Measurements from ENCODE around the gene PARD3B.

PARD3B gene

DNA sequence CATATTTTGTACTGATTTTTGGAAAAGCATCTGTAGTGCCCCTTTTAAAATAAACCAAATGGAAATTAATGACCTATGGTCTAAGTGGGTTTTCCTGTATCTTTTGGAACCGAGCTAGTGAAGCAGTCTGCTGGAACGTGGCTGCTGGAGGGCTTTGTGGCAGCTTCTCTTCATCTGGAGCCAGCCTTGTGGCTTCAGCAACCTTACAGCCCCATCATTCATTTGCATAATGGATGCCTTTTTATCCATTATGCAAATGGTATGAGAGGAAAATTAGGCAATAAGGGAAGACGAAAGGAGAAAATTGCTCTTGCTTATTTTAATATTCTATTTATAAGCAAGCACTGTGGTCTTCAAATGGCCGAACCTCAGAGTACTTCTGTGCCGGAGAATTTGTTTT lies 421.0 kb downstream of the PARD3B start:
- no peak for DNase-seq (ENCODE audit: low spot score)
- TF ChIP-seq, protein P1, sequence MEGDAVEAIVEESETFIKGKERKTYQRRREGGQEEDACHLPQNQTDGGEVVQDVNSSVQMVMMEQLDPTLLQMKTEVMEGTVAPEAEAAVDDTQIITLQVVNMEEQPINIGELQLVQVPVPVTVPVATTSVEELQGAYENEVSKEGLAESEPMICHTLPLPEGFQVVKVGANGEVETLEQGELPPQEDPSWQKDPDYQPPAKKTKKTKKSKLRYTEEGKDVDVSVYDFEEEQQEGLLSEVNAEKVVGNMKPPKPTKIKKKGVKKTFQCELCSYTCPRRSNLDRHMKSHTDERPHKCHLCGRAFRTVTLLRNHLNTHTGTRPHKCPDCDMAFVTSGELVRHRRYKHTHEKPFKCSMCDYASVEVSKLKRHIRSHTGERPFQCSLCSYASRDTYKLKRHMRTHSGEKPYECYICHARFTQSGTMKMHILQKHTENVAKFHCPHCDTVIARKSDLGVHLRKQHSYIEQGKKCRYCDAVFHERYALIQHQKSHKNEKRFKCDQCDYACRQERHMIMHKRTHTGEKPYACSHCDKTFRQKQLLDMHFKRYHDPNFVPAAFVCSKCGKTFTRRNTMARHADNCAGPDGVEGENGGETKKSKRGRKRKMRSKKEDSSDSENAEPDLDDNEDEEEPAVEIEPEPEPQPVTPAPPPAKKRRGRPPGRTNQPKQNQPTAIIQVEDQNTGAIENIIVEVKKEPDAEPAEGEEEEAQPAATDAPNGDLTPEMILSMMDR (IDR thresholded peaks at IDR 0.05) = no peak
- no peak overlapping the region for H3K4me3 ChIP-seq
- no peak overlapping the region for H3K27ac ChIP-seq

DNA sequence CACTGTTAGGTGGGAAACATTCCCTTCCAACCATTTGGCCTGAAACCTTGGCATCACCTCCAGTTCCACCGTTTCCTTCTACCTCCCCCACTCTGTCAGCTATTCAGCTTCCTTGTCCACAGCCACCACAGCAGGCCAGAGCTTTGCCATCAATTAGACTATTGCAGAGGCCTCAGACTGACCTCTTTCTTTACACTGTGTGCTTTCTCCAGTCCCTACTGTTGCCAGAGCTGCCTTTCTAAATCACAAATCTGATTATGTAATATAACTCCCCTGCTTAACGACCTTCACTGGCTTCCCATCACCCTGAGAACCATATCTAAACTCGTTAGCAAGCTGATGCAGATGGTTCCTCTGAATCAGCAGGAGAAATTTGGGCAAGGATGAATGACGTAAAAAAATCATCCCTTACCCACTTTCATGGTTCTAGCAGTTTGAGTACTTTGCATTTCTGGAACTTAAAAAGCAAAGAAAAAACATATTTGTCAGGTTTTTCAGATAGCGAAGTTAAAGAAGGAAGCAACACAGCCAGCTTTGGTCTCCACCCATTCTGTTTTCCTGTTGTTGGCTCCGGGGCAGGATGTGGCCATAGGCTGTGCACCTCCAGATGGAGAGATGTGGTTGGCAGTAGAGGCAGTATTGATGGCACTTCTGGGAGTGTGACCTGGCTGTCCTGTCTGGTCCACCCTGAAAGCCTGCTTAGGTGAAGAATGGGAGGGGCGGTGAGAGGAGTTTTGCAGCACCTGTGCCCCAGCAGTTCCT lies 422.1 kb downstream of the PARD3B start:
- H3K27ac ChIP-seq = no peak overlapping the region
- DNase-seq (ENCODE audit: low spot score) = no peak
- TF ChIP-seq, protein P1 (IDR thresholded peaks at IDR 0.05) = no peak
- H3K4me3 ChIP-seq = no peak overlapping the region

DNA sequence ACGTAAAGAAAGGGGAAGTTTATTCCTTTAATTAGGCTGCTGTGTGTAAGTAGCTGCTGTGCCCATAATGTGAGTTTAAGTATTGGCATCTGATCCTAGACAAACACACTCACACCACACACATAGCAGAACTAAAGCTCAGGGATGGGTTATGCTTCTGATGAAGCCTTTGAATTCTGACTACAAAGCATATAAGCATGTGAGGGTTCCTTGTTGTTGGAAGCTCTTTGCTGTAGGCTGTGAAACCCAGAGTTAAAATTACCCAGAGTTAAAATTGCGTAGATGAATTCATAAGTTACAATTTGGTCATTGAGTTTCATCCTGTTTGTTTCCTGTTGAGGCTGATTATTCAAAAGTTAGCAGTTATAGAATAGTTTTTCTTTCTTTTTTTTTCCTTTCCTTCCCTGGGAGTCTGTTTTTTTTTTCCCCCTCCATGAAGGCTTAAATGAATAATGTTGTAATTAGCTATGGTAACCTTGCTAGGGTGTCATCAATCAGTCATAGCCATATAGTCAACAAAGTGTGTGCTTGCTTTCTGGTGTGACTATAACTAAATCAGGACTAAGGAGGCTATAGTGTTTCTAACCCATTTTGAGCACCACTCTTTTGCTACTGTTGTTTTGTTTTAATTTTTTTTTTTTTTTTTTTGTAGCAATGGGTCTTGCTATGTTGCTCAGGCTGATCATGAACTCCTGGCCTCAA lies 426.1 kb downstream of the PARD3B start:
- TF ChIP-seq, protein P1 (IDR thresholded peaks at IDR 0.05) = no peak
- Histone ChIP-seq H3K27ac (no peak overlapping the region), H3K4me3 (no peak overlapping the region)
- no peak for DNase-seq (ENCODE audit: low spot score)

DNA sequence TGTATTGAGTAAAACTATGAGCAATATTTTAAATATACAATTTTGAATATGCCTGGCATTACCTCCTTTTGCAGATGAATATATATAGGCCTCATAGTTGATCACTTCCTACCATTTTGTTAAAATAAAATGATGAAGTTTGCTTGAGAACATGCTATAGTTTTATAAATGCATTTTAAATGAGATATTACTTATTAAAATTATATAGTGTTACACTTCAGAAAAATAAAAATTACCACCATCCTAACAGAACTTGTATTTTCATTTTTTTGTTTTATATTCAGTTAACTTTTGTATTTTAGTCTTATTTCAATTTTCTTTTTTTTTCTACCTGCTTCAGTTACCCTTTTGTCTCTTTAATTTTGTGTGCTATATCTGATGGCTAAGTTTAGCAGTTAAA lies 426.9 kb downstream of the PARD3B start:
- TF ChIP-seq, protein P1 (IDR thresholded peaks at IDR 0.05) = no peak
- DNase-seq (ENCODE audit: low spot score) = no peak
- no peak overlapping the region for H3K4me3 ChIP-seq
- H3K27ac ChIP-seq = no peak overlapping the region

DNA sequence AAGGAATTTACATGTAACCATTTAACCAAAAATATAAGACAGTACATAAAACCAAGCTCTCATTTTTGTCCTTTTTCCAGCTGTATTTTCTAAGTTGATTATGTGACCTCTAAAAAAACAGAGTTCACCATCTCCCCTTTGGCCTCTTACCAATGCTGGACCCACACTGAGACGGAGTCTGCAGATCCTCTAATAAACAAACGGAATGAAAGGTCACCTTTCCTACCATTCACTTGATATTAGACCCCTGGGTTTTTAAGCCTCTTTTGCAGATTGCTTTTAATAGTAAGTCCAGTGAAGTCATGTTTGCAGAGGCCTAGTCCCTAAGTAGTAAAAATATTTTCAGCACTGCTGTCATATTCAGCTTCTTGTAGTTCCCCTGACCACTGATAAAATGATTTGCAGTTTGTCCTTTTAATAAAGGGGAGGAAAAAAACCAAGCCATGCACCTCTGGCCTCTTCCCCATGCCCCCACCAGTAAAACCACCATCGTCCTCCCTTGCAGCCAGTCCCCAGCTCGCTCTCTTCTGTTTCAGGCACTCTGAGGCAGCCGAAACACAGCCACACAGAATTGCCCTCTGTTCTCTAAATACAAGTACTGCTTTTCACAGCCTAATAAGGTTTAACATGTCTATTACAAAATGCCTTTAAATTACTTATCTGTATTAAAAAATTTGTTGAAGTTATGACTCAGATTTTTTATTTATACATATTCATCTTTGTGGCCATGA lies 427.5 kb downstream of the PARD3B start:
- Histone ChIP-seq H3K4me3 (no peak overlapping the region), H3K27ac (no peak overlapping the region)
- DNase-seq (ENCODE audit: low spot score) = no peak
- TF ChIP-seq, protein P1 (IDR thresholded peaks at IDR 0.05) = no peak

DNA sequence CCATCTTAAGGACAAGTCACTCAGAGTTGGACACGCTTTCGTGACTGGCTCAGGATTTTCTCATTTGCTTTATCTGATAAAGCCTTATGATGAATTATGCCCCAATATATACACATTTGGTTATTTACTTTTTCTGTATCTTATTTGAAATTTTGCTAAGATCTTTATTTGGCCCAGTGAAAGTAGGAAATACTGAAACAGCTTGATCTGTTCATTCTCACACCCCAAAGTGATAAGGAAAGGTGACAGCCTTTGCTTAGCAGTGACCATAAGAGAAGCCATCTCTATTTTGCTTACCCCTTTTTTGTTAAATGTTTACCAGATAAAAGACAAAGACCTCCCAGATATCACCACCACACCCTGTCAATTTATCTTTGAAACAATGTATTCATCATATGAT lies 428.3 kb downstream of the PARD3B start:
- TF ChIP-seq, protein P1 (IDR thresholded peaks at IDR 0.05) = no peak
- DNase-seq (ENCODE audit: low spot score) = no peak
- H3K27ac ChIP-seq = no peak overlapping the region
- H3K4me3 ChIP-seq = no peak overlapping the region
